ENCODE measurements around the gene DYRK4.
A peak's percentile ranks its signal among the peaks of the same experiment; 100 is the strongest.

The DYRK4 gene

DNA sequence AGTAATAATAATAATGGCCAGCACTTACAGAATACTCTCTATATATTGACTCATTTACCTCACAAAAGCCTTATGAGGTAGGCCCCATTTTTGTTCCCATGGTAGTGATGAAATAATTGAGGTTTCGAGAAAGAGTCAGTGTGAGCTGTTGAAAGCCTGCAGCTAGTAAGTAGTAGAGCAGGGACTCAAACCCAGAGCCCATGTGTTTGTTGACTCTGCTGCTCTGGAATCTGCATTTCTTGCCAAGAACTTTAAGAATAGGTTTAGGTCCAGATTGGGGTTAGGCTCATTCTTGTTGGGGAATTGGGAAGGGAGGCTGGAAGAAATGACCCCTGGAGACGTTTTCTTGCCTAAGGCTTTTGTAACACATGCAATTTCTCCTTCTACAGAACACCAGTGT, 27.9 kb downstream of the DYRK4 start:
- Histone ChIP-seq H3K14ac (ENCODE audit: low read length) (no peak overlapping the region), H3K79me1 (ENCODE audit: low read depth, low read length) (no peaks in the 10 kb centered on the region), H2BK120ac (ENCODE audit: low read depth, low read length) (no peak overlapping the region), H2BK12ac (ENCODE audit: low read length) (no peak overlapping the region), H3K36me3 (replicated peaks in 1 of 2; ENCODE audit: control insufficient read depth in 2 of 2, insufficient read depth in 2 of 2, low read length in 2 of 2) (no peaks in the 10 kb centered on the region), H2AFZ (ENCODE audit: low read length) (no peak overlapping the region), H3K4ac (ENCODE audit: low read length) (no peak overlapping the region), H2BK5ac (ENCODE audit: low read length) (no peak overlapping the region), H2AK5ac (ENCODE audit: low read depth, low read length) (no peak overlapping the region), H3K9me3 (replicated peaks in 1 of 2; ENCODE audit: control insufficient read depth in 2 of 2, insufficient read depth in 1 of 2, low read depth in 1 of 2, low read length in 2 of 2) (no peaks in the 10 kb centered on the region), H4K91ac (ENCODE audit: low read depth, low read length, poor library complexity) (no peak overlapping the region), H3K27me3 (ENCODE audit: control insufficient read depth in 3 of 3, insufficient read depth in 3 of 3, low read depth in 1 of 3, low read length in 3 of 3) (no peaks in the 10 kb centered on the region), H3K4me1 (ENCODE audit: control insufficient read depth in 2 of 2, insufficient read depth in 1 of 2, low read depth in 1 of 2, low read length in 2 of 2) (peaks cover 2 to 7% of the 10 kb centered on the region in 2 donors), H4K8ac (ENCODE audit: low read depth, low read length) (no peak overlapping the region), H3K4me3 (ENCODE audit: low read length in 2 of 2) (no peak overlapping the region), H3K18ac (ENCODE audit: low read length) (no peak overlapping the region), H3K4me2 (ENCODE audit: insufficient read depth, low read length, poor library complexity, severe bottlenecking) (no peak overlapping the region), H3K23ac (ENCODE audit: low read depth, low read length, poor library complexity) (no peak overlapping the region), H3K9ac (ENCODE audit: low read depth, low read length, poor library complexity) (no peak overlapping the region), H3K27ac (replicated peaks; ENCODE audit: low read length) (no peak overlapping the region), H2BK15ac (ENCODE audit: low read length) (no peak overlapping the region)
- no CpG with 5 or more reads among the region's 2 CpGs for WGBS, 2 donors (ENCODE audit: extremely low coverage in 2 of 2, insufficient read length in 2 of 2, insufficient replicate concordance in 1 of 2)
- DNase-seq (ENCODE audit: low spot score): no peak

DNA sequence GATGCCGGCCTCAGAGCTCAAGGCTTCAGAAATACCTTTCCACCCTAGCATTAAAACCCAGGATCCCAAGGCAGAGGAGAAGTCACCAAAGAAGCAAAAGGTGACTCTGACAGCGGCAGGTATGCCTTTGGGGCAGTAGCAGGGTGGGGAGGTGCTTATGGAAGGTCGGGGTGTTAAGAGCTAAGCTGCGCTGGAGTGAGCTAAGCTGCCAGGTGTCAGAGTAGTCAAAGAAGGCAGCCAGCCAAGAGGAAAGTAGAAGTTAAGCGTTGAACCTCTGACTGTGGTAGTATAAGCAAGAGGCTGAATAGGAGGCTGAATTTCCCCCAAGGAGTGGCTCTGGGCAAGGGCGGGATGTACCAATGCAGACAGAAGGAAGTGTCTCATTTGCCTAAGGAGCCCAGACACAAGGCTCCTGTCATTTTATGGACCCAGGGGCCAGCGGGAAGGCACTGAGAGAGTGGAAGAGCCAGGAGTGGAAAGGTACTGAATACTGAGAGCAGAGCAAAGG, 29.2 kb downstream of the DYRK4 start:
- Histone ChIP-seq H3K9me3 (replicated peaks in 1 of 2; ENCODE audit: control insufficient read depth in 2 of 2, insufficient read depth in 1 of 2, low read depth in 1 of 2, low read length in 2 of 2) (no peaks in the 10 kb centered on the region), H3K18ac (ENCODE audit: low read length) (no peak overlapping the region), H3K4me2 (ENCODE audit: insufficient read depth, low read length, poor library complexity, severe bottlenecking) (no peak overlapping the region), H3K4me3 (ENCODE audit: low read length in 2 of 2) (no peak overlapping the region), H2BK12ac (ENCODE audit: low read length) (no peak overlapping the region), H4K91ac (ENCODE audit: low read depth, low read length, poor library complexity) (no peak overlapping the region), H3K27ac (replicated peaks; ENCODE audit: low read length) (no peak overlapping the region), H3K23ac (ENCODE audit: low read depth, low read length, poor library complexity) (no peak overlapping the region), H3K27me3 (ENCODE audit: control insufficient read depth in 3 of 3, insufficient read depth in 3 of 3, low read depth in 1 of 3, low read length in 3 of 3) (no peaks in the 10 kb centered on the region), H3K36me3 (replicated peaks in 1 of 2; ENCODE audit: control insufficient read depth in 2 of 2, insufficient read depth in 2 of 2, low read length in 2 of 2) (no peaks in the 10 kb centered on the region), H3K4ac (ENCODE audit: low read length) (no peak overlapping the region), H2AFZ (ENCODE audit: low read length) (no peak overlapping the region), H2BK120ac (ENCODE audit: low read depth, low read length) (no peak overlapping the region), H3K9ac (ENCODE audit: low read depth, low read length, poor library complexity) (no peak overlapping the region), H2BK15ac (ENCODE audit: low read length) (no peak overlapping the region), H3K14ac (ENCODE audit: low read length) (no peak overlapping the region), H2AK5ac (ENCODE audit: low read depth, low read length) (no peak overlapping the region), H2BK5ac (ENCODE audit: low read length) (no peak overlapping the region), H4K8ac (ENCODE audit: low read depth, low read length) (no peak overlapping the region), H3K4me1 (ENCODE audit: control insufficient read depth in 2 of 2, insufficient read depth in 1 of 2, low read depth in 1 of 2, low read length in 2 of 2) (peaks cover 2 to 6% of the 10 kb centered on the region in 2 donors), H3K79me1 (ENCODE audit: low read depth, low read length) (no peaks in the 10 kb centered on the region)
- DNase-seq (ENCODE audit: low spot score): no peak
- WGBS, 2 donors (ENCODE audit: extremely low coverage in 2 of 2, insufficient read length in 2 of 2, insufficient replicate concordance in 1 of 2): no CpG with 5 or more reads among the region's 7 CpGs

DNA sequence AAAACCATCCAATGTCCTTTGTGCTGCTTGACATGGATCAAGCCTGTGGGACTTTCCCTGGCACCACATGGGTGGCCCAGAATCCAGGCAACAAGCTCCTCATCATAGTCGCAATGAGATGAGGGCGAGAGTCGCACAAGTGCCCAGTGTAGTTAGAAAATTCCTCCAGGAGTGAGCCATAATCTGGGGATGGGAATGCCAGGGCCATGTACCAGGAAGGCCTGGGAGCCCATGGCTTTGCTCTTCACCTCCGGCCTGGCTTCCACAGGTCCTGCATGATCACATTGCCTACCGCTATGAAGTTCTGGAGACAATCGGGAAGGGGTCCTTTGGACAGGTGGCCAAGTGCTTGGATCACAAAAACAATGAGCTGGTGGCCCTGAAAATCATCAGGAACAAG, 33.9 kb downstream of the DYRK4 start:
- no CpG with 5 or more reads among the region's 6 CpGs for WGBS, 2 donors (ENCODE audit: extremely low coverage in 2 of 2, insufficient read length in 2 of 2, insufficient replicate concordance in 1 of 2)
- Histone ChIP-seq H3K79me1 (ENCODE audit: low read depth, low read length) (no peaks in the 10 kb centered on the region), H4K91ac (ENCODE audit: low read depth, low read length, poor library complexity) (no peak overlapping the region), H3K9ac (ENCODE audit: low read depth, low read length, poor library complexity) (no peak overlapping the region), H3K27ac (replicated peaks; ENCODE audit: low read length) (no peak overlapping the region), H2AFZ (ENCODE audit: low read length) (no peak overlapping the region), H3K27me3 (ENCODE audit: control insufficient read depth in 3 of 3, insufficient read depth in 3 of 3, low read depth in 1 of 3, low read length in 3 of 3) (no peaks in the 10 kb centered on the region), H2BK12ac (ENCODE audit: low read length) (no peak overlapping the region), H3K36me3 (replicated peaks in 1 of 2; ENCODE audit: control insufficient read depth in 2 of 2, insufficient read depth in 2 of 2, low read length in 2 of 2) (no peaks in the 10 kb centered on the region), H3K4me2 (ENCODE audit: insufficient read depth, low read length, poor library complexity, severe bottlenecking) (no peak overlapping the region), H2BK5ac (ENCODE audit: low read length) (no peak overlapping the region), H3K9me3 (replicated peaks in 1 of 2; ENCODE audit: control insufficient read depth in 2 of 2, insufficient read depth in 1 of 2, low read depth in 1 of 2, low read length in 2 of 2) (no peaks in the 10 kb centered on the region), H3K4me1 (ENCODE audit: control insufficient read depth in 2 of 2, insufficient read depth in 1 of 2, low read depth in 1 of 2, low read length in 2 of 2) (peaks cover 0 to 3% of the 10 kb centered on the region in 2 donors), H2BK120ac (ENCODE audit: low read depth, low read length) (no peak overlapping the region), H3K14ac (ENCODE audit: low read length) (no peak overlapping the region), H2BK15ac (ENCODE audit: low read length) (no peak overlapping the region), H4K8ac (ENCODE audit: low read depth, low read length) (no peak overlapping the region), H2AK5ac (ENCODE audit: low read depth, low read length) (no peak overlapping the region), H3K23ac (ENCODE audit: low read depth, low read length, poor library complexity) (no peak overlapping the region), H3K4ac (ENCODE audit: low read length) (no peak overlapping the region), H3K18ac (ENCODE audit: low read length) (no peak overlapping the region), H3K4me3 (ENCODE audit: low read length in 2 of 2) (no peak overlapping the region)
- no peak for DNase-seq (ENCODE audit: low spot score)

DNA sequence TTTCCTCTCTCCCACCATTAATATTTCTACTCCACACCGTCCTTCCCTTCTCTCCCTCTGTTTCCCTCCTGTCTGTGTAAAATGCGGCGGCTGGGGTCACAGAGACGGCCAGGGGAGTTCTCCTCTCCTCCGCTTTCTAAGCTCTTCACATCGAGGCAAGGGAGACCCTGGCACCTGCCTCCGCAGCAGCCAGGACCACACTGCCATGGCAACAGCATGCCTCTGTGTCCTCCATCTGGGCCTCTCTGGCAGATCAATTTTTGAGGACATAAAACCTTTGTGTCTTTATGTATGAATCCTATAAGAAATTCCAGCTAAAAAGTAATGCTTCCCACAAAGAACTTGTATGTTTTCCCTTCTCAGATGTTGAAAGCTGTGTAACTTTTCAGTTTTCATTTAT, 41.4 kb downstream of the DYRK4 start:
- WGBS, 2 donors (ENCODE audit: extremely low coverage in 2 of 2, insufficient read length in 2 of 2, insufficient replicate concordance in 1 of 2): 100% methylated on average over 1 of the region's 7 CpGs
- H3K4me3 ChIP-seq (ENCODE audit: low read length in 2 of 2): no peak overlapping the region
- no peaks in the 10 kb centered on the region for H3K27me3 ChIP-seq (ENCODE audit: control insufficient read depth in 3 of 3, insufficient read depth in 3 of 3, low read depth in 1 of 3, low read length in 3 of 3)
- H2AK5ac ChIP-seq (ENCODE audit: low read depth, low read length): no peak overlapping the region
- no peaks in the 10 kb centered on the region for H3K79me1 ChIP-seq (ENCODE audit: low read depth, low read length)
- no peak overlapping the region for H2BK120ac ChIP-seq (ENCODE audit: low read depth, low read length)
- H4K8ac ChIP-seq (ENCODE audit: low read depth, low read length): no peak overlapping the region
- no peak overlapping the region for H4K91ac ChIP-seq (ENCODE audit: low read depth, low read length, poor library complexity)
- H3K4me1 ChIP-seq (ENCODE audit: control insufficient read depth in 2 of 2, insufficient read depth in 1 of 2, low read depth in 1 of 2, low read length in 2 of 2): peaks cover 0 to 8% of the 10 kb centered on the region in 2 donors
- H3K4me2 ChIP-seq (ENCODE audit: insufficient read depth, low read length, poor library complexity, severe bottlenecking): no peak overlapping the region
- no peak for DNase-seq (ENCODE audit: low spot score)
- H3K36me3 ChIP-seq (replicated peaks in 1 of 2; ENCODE audit: control insufficient read depth in 2 of 2, insufficient read depth in 2 of 2, low read length in 2 of 2): peaks cover 0 to 15% of the 10 kb centered on the region in 2 donors
- no peak overlapping the region for H3K9ac ChIP-seq (ENCODE audit: low read depth, low read length, poor library complexity)
- H3K14ac ChIP-seq (ENCODE audit: low read length): no peak overlapping the region
- H3K23ac ChIP-seq (ENCODE audit: low read depth, low read length, poor library complexity): no peak overlapping the region
- no peaks in the 10 kb centered on the region for H3K9me3 ChIP-seq (replicated peaks in 1 of 2; ENCODE audit: control insufficient read depth in 2 of 2, insufficient read depth in 1 of 2, low read depth in 1 of 2, low read length in 2 of 2)
- H3K18ac ChIP-seq (ENCODE audit: low read length): no peak overlapping the region
- no peak overlapping the region for H3K4ac ChIP-seq (ENCODE audit: low read length)
- peak overlapping the region; percentile 80 for H2AFZ ChIP-seq (ENCODE audit: low read length)
- H2BK12ac ChIP-seq (ENCODE audit: low read length): no peak overlapping the region
- no peak overlapping the region for H2BK5ac ChIP-seq (ENCODE audit: low read length)
- H3K27ac ChIP-seq (replicated peaks; ENCODE audit: low read length): no peak overlapping the region
- H2BK15ac ChIP-seq (ENCODE audit: low read length): no peak overlapping the region

Measured in neuronal stem cell (in vitro differentiated cells).